Thyroid gland (tissue), 4 donors: ENCODE data around the gene ULK4.

Experiments used
- CTCF ChIP-seq, 6 experiments: fragments of 200-600 bp in 3 of 6; fragments of 450-650 bp in 3 of 6; sonication (generic) in 3 of 6; IDR thresholded peaks; one replicate each; pipeline ENCODE4 v1.5.1; 2016 to 2019; ENCODE audit warnings: antibody characterized with exemption in 6 of 6, mild to moderate bottlenecking in 2 of 6, inconsistent platforms in 1 of 6, moderate library complexity in 1 of 6
- POLR2A ChIP-seq, 2 donors: fragments of 450-650 bp; IDR thresholded peaks; one replicate each; pipeline ENCODE4 v1.6.1; 2017; ENCODE audit warnings: antibody characterized with exemption in 2 of 2, mild to moderate bottlenecking in 2 of 2, moderate library complexity in 1 of 2

GRCh38 chr3:41244620-41245336 lies 717.1 kb downstream of the ULK4 start:
- no peak for TF ChIP-seq CTCF (IDR thresholded peaks at IDR 0.05)
- TF ChIP-seq POLR2A (IDR thresholded peaks at IDR 0.05) = no peak
